Endodermal cell (in vitro differentiated cells): Measurements from ENCODE around the gene PELI2. TPM values are rescaled to one million over a fixed set of nuclear protein-coding genes. Genes with fewer than 3 reads are reported as not detected.

ENCODE experiments used
- DNase-seq: peaks from one replicate; pipeline ENCODE4 v3.0.0-alpha.2; 2017
- H3K27ac ChIP-seq: 2 replicates; pipeline ENCODE4 v1.5.1; 2013; ENCODE audit warnings: mild to moderate bottlenecking, low read depth, low read length, moderate library complexity
- H3K27me3 ChIP-seq: 2 replicates; pipeline ENCODE4 v1.6.1; 2013; ENCODE audit warnings: mild to moderate bottlenecking, low read length, moderate library complexity; ENCODE audit not compliant: insufficient read depth, control insufficient read depth, poor library complexity, severe bottlenecking
- H3K36me3 ChIP-seq: 2 replicates; pipeline ENCODE4 v1.7.0; 2013; ENCODE audit warnings: mild to moderate bottlenecking, low read length, moderate library complexity; ENCODE audit not compliant: control insufficient read depth, insufficient read depth
- H3K4me1 ChIP-seq: one replicate; pipeline ENCODE4 v1.7.0; 2013; ENCODE audit warnings: low read length; ENCODE audit not compliant: control insufficient read depth, insufficient read depth
- H3K4me3 ChIP-seq: 2 replicates; pipeline ENCODE4 v1.5.1; 2013; ENCODE audit warnings: mild to moderate bottlenecking, low read length, moderate library complexity
- H3K9ac ChIP-seq: 2 replicates; pipeline ENCODE4 v1.6.1; 2013; ENCODE audit warnings: mild to moderate bottlenecking, low read length, moderate library complexity; ENCODE audit not compliant: poor library complexity, severe bottlenecking; ENCODE audit errors: extremely low read depth
- H3K9me3 ChIP-seq: 2 replicates; pipeline ENCODE4 v1.6.1; 2013; ENCODE audit warnings: mild to moderate bottlenecking, low read length, moderate library complexity; ENCODE audit not compliant: control insufficient read depth
- H3K27ac Mint-ChIP-seq: 2 replicates; pipeline ENCODE4 v1.8.0; 2020; ENCODE audit warnings: mixed read lengths
- H3K27me3 Mint-ChIP-seq: 2 replicates; pipeline ENCODE4 v1.8.0; 2021; ENCODE audit warnings: mild to moderate bottlenecking, mixed read lengths; ENCODE audit not compliant: insufficient read depth
- H3K36me3 Mint-ChIP-seq: 2 replicates; pipeline ENCODE4 v1.8.0; 2020; ENCODE audit warnings: low read depth, mixed read lengths
- H3K4me1 Mint-ChIP-seq: 2 replicates; pipeline ENCODE4 v1.8.0; 2020; ENCODE audit warnings: mixed read lengths
- H3K4me3 Mint-ChIP-seq: 2 replicates; pipeline ENCODE4 v1.8.0; 2020; ENCODE audit warnings: mild to moderate bottlenecking, moderate library complexity, mixed read lengths
- H3K9me3 Mint-ChIP-seq: 2 replicates; pipeline ENCODE4 v1.8.0; 2020; ENCODE audit warnings: mild to moderate bottlenecking, mixed read lengths
- CTCF ChIP-seq: fragments of 200-600 bp; sonication (generic); conservative IDR thresholded peaks from 2 replicates; pipeline ENCODE4 v1.5.0; 2021; ENCODE audit warnings: antibody characterized with exemption, mild to moderate bottlenecking
- WGBS, 2 experiments: methylation state at CpG; one replicate each; pipeline versions ENCODE4 v1.1.5 to v1.1.7; 2013; ENCODE audit warnings: missing lambda C conversion rate in 2 of 2, mixed read lengths in 1 of 2; ENCODE audit not compliant: insufficient coverage in 1 of 2, insufficient read length in 1 of 2; 5-methylcytosine and 5-hydroxymethylcytosine counted together
- total RNA-seq, 2 donors: library from RNA; stranded (reverse); fragmentation: NEBNext Ultra II Directional in 1 of 2; extraction: Animal tissue kit (Norgen Biotek cat#: 25700) in 1 of 2; gene quantifications; 2 replicates in 1 of 2; 3 replicates in 1 of 2; pipeline ENCODE4 v1.2.1, GENCODE V29; 2021

The PELI2 gene
- total RNA-seq, 2 donors from 2014 or later = 5.9 to 8.1 TPM

GRCh38 chr14:56310643-56311042 is 192.4 kb downstream of the PELI2 start:
- Histone ChIP-seq H3K9me3 (no peaks in the 10 kb centered on the region), H3K9ac (no peak overlapping the region), H3K27ac (no peak overlapping the region), H3K4me3 (no peak overlapping the region), H3K27me3 (no peaks in the 10 kb centered on the region), H3K4me1 (no peaks in the 10 kb centered on the region), H3K36me3 (no peaks in the 10 kb centered on the region)
- no peak for TF ChIP-seq CTCF
- Mint-ChIP-seq H3K4me3 (no peak overlapping the region), H3K4me1 (no peaks in the 10 kb centered on the region), H3K36me3 (no peaks in the 10 kb centered on the region), H3K27me3 (no peaks in the 10 kb centered on the region), H3K9me3 (no peaks in the 10 kb centered on the region), H3K27ac (no peak overlapping the region)
- WGBS, 2 experiments = 95% methylated on average over 10 of the region's 10 CpGs
- DNase-seq = no peak

DNA sequence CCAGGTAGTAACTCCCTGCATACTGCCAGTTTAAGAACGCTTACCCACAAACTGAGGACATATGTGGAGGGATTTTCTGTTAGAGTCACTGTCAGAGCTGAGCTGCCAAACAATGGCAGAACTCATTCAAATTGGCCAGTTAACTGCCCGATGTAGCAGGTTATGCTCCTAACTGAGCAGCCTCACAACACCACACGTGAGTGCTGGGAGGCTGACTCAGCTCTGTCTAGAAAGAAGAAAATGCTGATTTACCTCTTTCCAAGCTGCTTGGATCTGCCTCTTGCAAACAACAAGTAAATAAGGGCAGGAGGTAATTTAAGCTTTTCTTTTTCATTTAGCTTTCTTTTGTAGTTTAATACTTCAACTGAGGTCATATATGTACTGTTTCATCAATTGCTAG is 195.6 kb downstream of the PELI2 start:
- Mint-ChIP-seq H3K27me3 (no peaks in the 10 kb centered on the region), H3K27ac (no peak overlapping the region), H3K36me3 (no peaks in the 10 kb centered on the region), H3K9me3 (no peaks in the 10 kb centered on the region), H3K4me3 (no peak overlapping the region), H3K4me1 (no peaks in the 10 kb centered on the region)
- no peak for TF ChIP-seq CTCF
- Histone ChIP-seq H3K9ac (no peak overlapping the region), H3K9me3 (no peaks in the 10 kb centered on the region), H3K27me3 (no peaks in the 10 kb centered on the region), H3K36me3 (no peaks in the 10 kb centered on the region), H3K4me1 (no peaks in the 10 kb centered on the region), H3K4me3 (no peak overlapping the region), H3K27ac (no peak overlapping the region)
- 85 to 92% methylated on average over 3 of the region's 3 CpGs for WGBS, 2 experiments
- no peak for DNase-seq

GRCh38 chr14:56318393-56319115 is 200.3 kb downstream of the PELI2 start:
- TF ChIP-seq CTCF = no peak

More at GRCh38 chr14:56318393-56319115, 200.3 kb downstream of the PELI2 start:
- Histone ChIP-seq H3K27me3 (no peaks in the 10 kb centered on the region), H3K4me3 (no peak overlapping the region), H3K4me1 (no peaks in the 10 kb centered on the region), H3K9me3 (no peaks in the 10 kb centered on the region), H3K27ac (no peak overlapping the region), H3K9ac (no peak overlapping the region), H3K36me3 (no peaks in the 10 kb centered on the region)
- H3K27me3 Mint-ChIP-seq = no peaks in the 10 kb centered on the region
- no peak overlapping the region for H3K27ac Mint-ChIP-seq
- H3K4me1 Mint-ChIP-seq = no peaks in the 10 kb centered on the region
- H3K9me3 Mint-ChIP-seq = peaks cover 3% of the 10 kb centered on the region
- WGBS, 2 experiments = 89 to 95% methylated on average over 7 to 9 of the region's 9 CpGs
- H3K36me3 Mint-ChIP-seq = no peaks in the 10 kb centered on the region
- no peak for DNase-seq
- H3K4me3 Mint-ChIP-seq = no peak overlapping the region
